K562 (cell line): ENCODE measurements around the gene CHD8. TPM values are rescaled to one million over a fixed set of nuclear protein-coding genes. Genes with fewer than 3 reads are reported as not detected.

ENCODE experiments used
- ATAC-seq: fragments of 200-7000 bp; cut with Tn5 transposase; 3 replicates; pipeline ENCODE4 v1.9.1; 2020; ENCODE audit warnings: moderate library complexity
- BruUV-seq: library from RNA; stranded (reverse); fragments of 400-500 nt; replicated peaks from 2 replicates; lab custom pipeline; 2021; lab: Mats Ljungman, UMichigan
- CTCF ChIA-PET: fragments of 300-600 bp; formaldehyde crosslinking; extraction: SDS; loops from one replicate; lab custom pipeline; 2021; ENCODE audit warnings: low intra/inter-chr PET ratio; lab: Yijun Ruan, JAX
- POLR2A ChIA-PET: fragments of 300-600, 350-650 bp; sonication (Branson Sonifier 250); formaldehyde crosslinking; extraction: SDS; loops from one replicate; lab custom pipeline; 2021; ENCODE audit warnings: antibody characterized with exemption, inconsistent platforms; lab: Yijun Ruan, JAX
- DNase-seq, 4 experiments: peaks; one replicate each; pipeline versions ENCODE4 v3.0.0 to v3.0.0-alpha.2; 2011 to 2018; ENCODE audit warnings: low spot score in 3 of 4, mixed read lengths in 3 of 4; ENCODE audit errors: extremely low read depth in 1 of 4
- FAIRE-seq: peaks from 2 replicates; lab custom pipeline; 2011; peaks lifted over from hg19 to GRCh38; lab: Jason Lieb, UNC
- H2AFZ ChIP-seq: 2 replicates; pipeline ENCODE4 v1.6.0; 2011; ENCODE audit warnings: low read depth, low read length, control low read depth, inconsistent platforms
- H3K27ac ChIP-seq: fragments of 200-600 bp; 3 replicates; pipeline ENCODE4 v1.8.0; 2011; ENCODE audit warnings: low read depth, mild to moderate bottlenecking, control low read depth, inconsistent platforms, low read length, moderate library complexity, mixed read lengths; ENCODE audit errors: extremely low read depth
- H3K27me3 ChIP-seq, 2 experiments: fragments of 300-600 bp in 1 of 2; 2 replicates in 1 of 2; 3 replicates in 1 of 2; pipeline versions ENCODE4 v1.6.0 to v1.8.0; 2011; ENCODE audit warnings: inconsistent platforms in 2 of 2, low read length in 2 of 2, mild to moderate bottlenecking in 1 of 2, mixed read lengths in 1 of 2, moderate library complexity in 1 of 2; ENCODE audit not compliant: control insufficient read depth in 2 of 2, insufficient read depth in 2 of 2
- H3K36me3 ChIP-seq: fragments of 300-600 bp; 3 replicates; pipeline ENCODE4 v1.8.0; 2011; ENCODE audit warnings: mild to moderate bottlenecking, low read length, inconsistent platforms; ENCODE audit not compliant: control insufficient read depth, insufficient read depth
- H3K4me1 ChIP-seq, 2 experiments: fragments of 200-600 bp in 1 of 2; replicated peaks in 1 of 2; 2 replicates in 1 of 2; 3 replicates in 1 of 2; pipeline versions ENCODE4 v1.5.1 to v1.8.0; 2011; ENCODE audit warnings: inconsistent platforms in 2 of 2, low read length in 2 of 2, mild to moderate bottlenecking in 1 of 2, mixed read lengths in 1 of 2, moderate library complexity in 1 of 2; ENCODE audit not compliant: control insufficient read depth in 2 of 2, insufficient read depth in 2 of 2
- H3K4me2 ChIP-seq: 2 replicates; pipeline ENCODE4 v1.6.1; 2011; ENCODE audit warnings: low read length, control low read depth, inconsistent platforms, mixed read lengths; ENCODE audit not compliant: insufficient read depth
- H3K4me3 ChIP-seq: fragments of 200-600 bp; sonication (generic), shearing (Covaris generic); 2 replicates; pipeline ENCODE4 v1.5.1; 2016; ENCODE audit warnings: control low read depth, inconsistent platforms
- H3K79me2 ChIP-seq: fragments of 200-600 bp; 3 replicates; pipeline ENCODE4 v1.8.0; 2011; ENCODE audit warnings: low read length, inconsistent platforms; ENCODE audit not compliant: control insufficient read depth, insufficient read depth
- H3K9ac ChIP-seq, 2 experiments: 2 replicates each; pipeline versions ENCODE4 v1.6.0 to v1.6.1; 2011; ENCODE audit warnings: low read depth in 2 of 2, low read length in 2 of 2, control low read depth in 1 of 2, inconsistent platforms in 1 of 2, mild to moderate bottlenecking in 1 of 2, mixed read lengths in 1 of 2; ENCODE audit not compliant: insufficient read depth in 1 of 2
- H3K9me1 ChIP-seq: one replicate; pipeline ENCODE4 v1.6.0; 2011; ENCODE audit warnings: inconsistent platforms, mild to moderate bottlenecking, low read length, moderate library complexity; ENCODE audit not compliant: control insufficient read depth, insufficient read depth
- H3K9me3 ChIP-seq: replicated peaks from 2 replicates; pipeline ENCODE4 v1.5.1; 2011; ENCODE audit warnings: low read depth, low read length, inconsistent platforms; ENCODE audit not compliant: control insufficient read depth, insufficient read depth
- H4K20me1 ChIP-seq: replicated peaks from 2 replicates; pipeline ENCODE4 v1.6.1; 2011; ENCODE audit warnings: low read length, inconsistent platforms, mixed read lengths; ENCODE audit not compliant: control insufficient read depth, insufficient read depth
- HDAC2 ChIP-seq: fragments of 450-650 bp; IDR thresholded peaks from 2 replicates; pipeline ENCODE4 v1.6.1; 2016; ENCODE audit warnings: mild to moderate bottlenecking
- MAFG ChIP-seq: fragments of 450-650 bp; conservative IDR thresholded peaks from 2 replicates; pipeline ENCODE4 v1.6.1; 2016; ENCODE audit warnings: missing genetic modification characterization, missing compliant biosample characterization
- ZNF212 ChIP-seq: fragments of 450-650 bp; formaldehyde crosslinking; IDR thresholded peaks from 2 replicates; pipeline ENCODE4 v1.4.0; 2020; ENCODE audit warnings: mild to moderate bottlenecking
- WGBS: fragments of 100-300 bp; shearing (Covaris generic); methylation state at CpG from one replicate; pipeline ENCODE4 v1.1.6; 2016; ENCODE audit warnings: low coverage, mixed read lengths; ENCODE audit not compliant: insufficient coverage; ENCODE audit errors: missing lambda C conversion rate; 5-methylcytosine and 5-hydroxymethylcytosine counted together
- in situ Hi-C: fragments of 300-500 bp; cut with MboI; formaldehyde crosslinking; loops from 4 replicates; pipeline ENCODE4 v1.15.0; 2018; ENCODE audit warnings: inconsistent platforms, mixed read lengths
- intact Hi-C: fragments of 100-400 bp; cut with micrococcal nuclease; formaldehyde crosslinking; loops from 2 replicates; pipeline ENCODE4 v1.14.2; 2022
- polyA plus RNA-seq, 8 experiments: library from polyadenylated mRNA; depleted of rRNA in 4 of 8; stranded (reverse) in 5 of 8; unstranded in 3 of 8; fragments of >200 nt; fragmentation: Nextera tagmentation in 2 of 8; fragmentation: Illumina TruSeq in 1 of 8; extraction: Ambion mirVana in 2 of 8; extraction: Trizol in 1 of 8; gene quantifications; 2 replicates each; pipeline versions ENCODE4 v1.2.1 to v1.2.3, GENCODE V29; 2011 to 2014; ENCODE audit warnings: inconsistent platforms in 1 of 8, missing spikeins in 1 of 8
- total RNA-seq, 7 experiments: library from RNA; depleted of rRNA in 6 of 7; stranded (reverse); fragments of >200 nt in 6 of 7; fragmentation: Illumina TruSeq in 2 of 7; extraction: Trizol in 2 of 7; gene quantifications; 2 replicates each; pipeline versions ENCODE4 v1.2.1 to v1.2.3, GENCODE V29; 2011 to 2021; ENCODE audit warnings: low replicate concordance in 1 of 7
- TF ChIP-seq, protein P1 (sequence below): sonication (generic); formaldehyde crosslinking; IDR thresholded peaks from 2 replicates; pipeline ENCODE4 v1.8.1; 2023; ENCODE audit warnings: mild to moderate bottlenecking, missing genetic modification reagents
- TF ChIP-seq, protein P2 (sequence below): sonication (generic); formaldehyde crosslinking; IDR thresholded peaks from 2 replicates; pipeline ENCODE4 v1.4.0; 2020; ENCODE audit warnings: mild to moderate bottlenecking, missing genetic modification reagents
- TF ChIP-seq, protein P3 (sequence below): fragments of 450-650 bp; formaldehyde crosslinking; IDR thresholded peaks from 2 replicates; pipeline ENCODE4 v1.4.0; 2020; ENCODE audit warnings: mild to moderate bottlenecking, moderate library complexity
- TF ChIP-seq, protein P4 (sequence below): fragments of 250-450 bp; sonication (Bioruptor Pico); IDR thresholded peaks from 2 replicates; pipeline ENCODE4 v1.5.0; 2021
- TF ChIP-seq, protein P5 (sequence below): fragments of 450-650 bp; IDR thresholded peaks from 2 replicates; pipeline ENCODE4 v1.6.1; 2017; ENCODE audit warnings: antibody characterized with exemption, mild to moderate bottlenecking

CHD8 gene
- total and polyA plus RNA-seq, 9 of the 15 experiments (the other 6 are each of a cell fraction or from before 2014, with no cell fraction given): 11.1 to 51.2 (median 32.8) TPM

DNA sequence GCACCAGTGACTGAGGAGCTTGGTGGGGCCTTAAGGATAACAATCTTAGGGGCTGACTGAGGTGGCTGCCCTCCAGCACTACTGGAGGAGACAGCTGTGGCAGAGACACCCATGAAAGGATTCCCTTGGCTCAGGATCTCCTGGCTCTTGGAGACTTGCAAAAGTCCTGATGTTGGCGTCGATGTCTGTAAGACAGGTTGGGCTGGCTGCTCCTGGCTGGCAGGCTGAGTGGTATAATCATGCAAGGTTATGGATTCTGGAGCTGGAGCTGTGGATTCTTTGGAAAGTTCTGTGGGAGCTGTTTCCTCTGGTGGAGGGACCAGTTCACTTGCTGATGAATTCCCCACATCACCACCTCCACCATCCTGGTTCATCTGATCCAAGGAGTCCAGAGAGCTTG, 24.8 kb downstream of the CHD8 start:
- H3K4me1 ChIP-seq: no peaks in the 10 kb centered on the region; a peak in 1 of 5 replicates
- no peak overlapping the region for H2AFZ ChIP-seq
- H3K9ac ChIP-seq: no peak overlapping the region
- H3K9me1 ChIP-seq: no peaks in the 10 kb centered on the region
- FAIRE-seq: no peak
- H4K20me1 ChIP-seq: no peaks in the 10 kb centered on the region
- CTCF ChIA-PET: no interaction called here
- no peak overlapping the region for H3K27ac ChIP-seq
- peaks cover 49% of the 10 kb centered on the region for H3K79me2 ChIP-seq
- no peak overlapping the region for H3K4me3 ChIP-seq
- intact Hi-C loops (no loop called here), in situ Hi-C loops (no loop called here)
- peaks cover 57% of the 10 kb centered on the region; the same call in 2 of the 3 replicates for H3K36me3 ChIP-seq
- no peak overlapping the region for H3K4me2 ChIP-seq
- 100% methylated on average over 2 of the region's 2 CpGs for WGBS
- ATAC-seq: no peak
- DNase-seq: no peak
- POLR2A ChIA-PET: no interaction called here
- no peaks in the 10 kb centered on the region for H3K27me3 ChIP-seq
- BruUV-seq: no TSS peak
- no peaks in the 10 kb centered on the region for H3K9me3 ChIP-seq
- TF ChIP-seq, protein P1, sequence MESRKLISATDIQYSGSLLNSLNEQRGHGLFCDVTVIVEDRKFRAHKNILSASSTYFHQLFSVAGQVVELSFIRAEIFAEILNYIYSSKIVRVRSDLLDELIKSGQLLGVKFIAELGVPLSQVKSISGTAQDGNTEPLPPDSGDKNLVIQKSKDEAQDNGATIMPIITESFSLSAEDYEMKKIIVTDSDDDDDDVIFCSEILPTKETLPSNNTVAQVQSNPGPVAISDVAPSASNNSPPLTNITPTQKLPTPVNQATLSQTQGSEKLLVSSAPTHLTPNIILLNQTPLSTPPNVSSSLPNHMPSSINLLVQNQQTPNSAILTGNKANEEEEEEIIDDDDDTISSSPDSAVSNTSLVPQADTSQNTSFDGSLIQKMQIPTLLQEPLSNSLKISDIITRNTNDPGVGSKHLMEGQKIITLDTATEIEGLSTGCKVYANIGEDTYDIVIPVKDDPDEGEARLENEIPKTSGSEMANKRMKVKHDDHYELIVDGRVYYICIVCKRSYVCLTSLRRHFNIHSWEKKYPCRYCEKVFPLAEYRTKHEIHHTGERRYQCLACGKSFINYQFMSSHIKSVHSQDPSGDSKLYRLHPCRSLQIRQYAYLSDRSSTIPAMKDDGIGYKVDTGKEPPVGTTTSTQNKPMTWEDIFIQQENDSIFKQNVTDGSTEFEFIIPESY (CRISPR knock-in tag): no peak
- no peak for TF ChIP-seq MAFG (tag)
- TF ChIP-seq, protein P2, sequence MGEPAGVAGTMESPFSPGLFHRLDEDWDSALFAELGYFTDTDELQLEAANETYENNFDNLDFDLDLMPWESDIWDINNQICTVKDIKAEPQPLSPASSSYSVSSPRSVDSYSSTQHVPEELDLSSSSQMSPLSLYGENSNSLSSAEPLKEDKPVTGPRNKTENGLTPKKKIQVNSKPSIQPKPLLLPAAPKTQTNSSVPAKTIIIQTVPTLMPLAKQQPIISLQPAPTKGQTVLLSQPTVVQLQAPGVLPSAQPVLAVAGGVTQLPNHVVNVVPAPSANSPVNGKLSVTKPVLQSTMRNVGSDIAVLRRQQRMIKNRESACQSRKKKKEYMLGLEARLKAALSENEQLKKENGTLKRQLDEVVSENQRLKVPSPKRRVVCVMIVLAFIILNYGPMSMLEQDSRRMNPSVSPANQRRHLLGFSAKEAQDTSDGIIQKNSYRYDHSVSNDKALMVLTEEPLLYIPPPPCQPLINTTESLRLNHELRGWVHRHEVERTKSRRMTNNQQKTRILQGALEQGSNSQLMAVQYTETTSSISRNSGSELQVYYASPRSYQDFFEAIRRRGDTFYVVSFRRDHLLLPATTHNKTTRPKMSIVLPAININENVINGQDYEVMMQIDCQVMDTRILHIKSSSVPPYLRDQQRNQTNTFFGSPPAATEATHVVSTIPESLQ (CRISPR knock-in tag): no peak
- TF ChIP-seq, protein P3, sequence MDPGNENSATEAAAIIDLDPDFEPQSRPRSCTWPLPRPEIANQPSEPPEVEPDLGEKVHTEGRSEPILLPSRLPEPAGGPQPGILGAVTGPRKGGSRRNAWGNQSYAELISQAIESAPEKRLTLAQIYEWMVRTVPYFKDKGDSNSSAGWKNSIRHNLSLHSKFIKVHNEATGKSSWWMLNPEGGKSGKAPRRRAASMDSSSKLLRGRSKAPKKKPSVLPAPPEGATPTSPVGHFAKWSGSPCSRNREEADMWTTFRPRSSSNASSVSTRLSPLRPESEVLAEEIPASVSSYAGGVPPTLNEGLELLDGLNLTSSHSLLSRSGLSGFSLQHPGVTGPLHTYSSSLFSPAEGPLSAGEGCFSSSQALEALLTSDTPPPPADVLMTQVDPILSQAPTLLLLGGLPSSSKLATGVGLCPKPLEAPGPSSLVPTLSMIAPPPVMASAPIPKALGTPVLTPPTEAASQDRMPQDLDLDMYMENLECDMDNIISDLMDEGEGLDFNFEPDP (CRISPR knock-in tag): no peak
- TF ChIP-seq, protein P4, sequence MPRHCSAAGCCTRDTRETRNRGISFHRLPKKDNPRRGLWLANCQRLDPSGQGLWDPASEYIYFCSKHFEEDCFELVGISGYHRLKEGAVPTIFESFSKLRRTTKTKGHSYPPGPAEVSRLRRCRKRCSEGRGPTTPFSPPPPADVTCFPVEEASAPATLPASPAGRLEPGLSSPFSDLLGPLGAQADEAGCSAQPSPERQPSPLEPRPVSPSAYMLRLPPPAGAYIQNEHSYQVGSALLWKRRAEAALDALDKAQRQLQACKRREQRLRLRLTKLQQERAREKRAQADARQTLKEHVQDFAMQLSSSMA: no peak
- TF ChIP-seq, protein P5, sequence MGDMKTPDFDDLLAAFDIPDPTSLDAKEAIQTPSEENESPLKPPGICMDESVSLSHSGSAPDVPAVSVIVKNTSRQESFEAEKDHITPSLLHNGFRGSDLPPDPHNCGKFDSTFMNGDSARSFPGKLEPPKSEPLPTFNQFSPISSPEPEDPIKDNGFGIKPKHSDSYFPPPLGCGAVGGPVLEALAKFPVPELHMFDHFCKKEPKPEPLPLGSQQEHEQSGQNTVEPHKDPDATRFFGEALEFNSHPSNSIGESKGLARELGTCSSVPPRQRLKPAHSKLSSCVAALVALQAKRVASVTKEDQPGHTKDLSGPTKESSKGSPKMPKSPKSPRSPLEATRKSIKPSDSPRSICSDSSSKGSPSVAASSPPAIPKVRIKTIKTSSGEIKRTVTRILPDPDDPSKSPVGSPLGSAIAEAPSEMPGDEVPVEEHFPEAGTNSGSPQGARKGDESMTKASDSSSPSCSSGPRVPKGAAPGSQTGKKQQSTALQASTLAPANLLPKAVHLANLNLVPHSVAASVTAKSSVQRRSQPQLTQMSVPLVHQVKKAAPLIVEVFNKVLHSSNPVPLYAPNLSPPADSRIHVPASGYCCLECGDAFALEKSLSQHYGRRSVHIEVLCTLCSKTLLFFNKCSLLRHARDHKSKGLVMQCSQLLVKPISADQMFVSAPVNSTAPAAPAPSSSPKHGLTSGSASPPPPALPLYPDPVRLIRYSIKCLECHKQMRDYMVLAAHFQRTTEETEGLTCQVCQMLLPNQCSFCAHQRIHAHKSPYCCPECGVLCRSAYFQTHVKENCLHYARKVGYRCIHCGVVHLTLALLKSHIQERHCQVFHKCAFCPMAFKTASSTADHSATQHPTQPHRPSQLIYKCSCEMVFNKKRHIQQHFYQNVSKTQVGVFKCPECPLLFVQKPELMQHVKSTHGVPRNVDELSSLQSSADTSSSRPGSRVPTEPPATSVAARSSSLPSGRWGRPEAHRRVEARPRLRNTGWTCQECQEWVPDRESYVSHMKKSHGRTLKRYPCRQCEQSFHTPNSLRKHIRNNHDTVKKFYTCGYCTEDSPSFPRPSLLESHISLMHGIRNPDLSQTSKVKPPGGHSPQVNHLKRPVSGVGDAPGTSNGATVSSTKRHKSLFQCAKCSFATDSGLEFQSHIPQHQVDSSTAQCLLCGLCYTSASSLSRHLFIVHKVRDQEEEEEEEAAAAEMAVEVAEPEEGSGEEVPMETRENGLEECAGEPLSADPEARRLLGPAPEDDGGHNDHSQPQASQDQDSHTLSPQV: no peak
- TF ChIP-seq ZNF212 (CRISPR knock-in tag): no peak
- TF ChIP-seq HDAC2: no peak
